Neural crest cell (in vitro differentiated cells): Measurements from ENCODE around the gene ICAM4. TPM values are rescaled to one million over a fixed set of nuclear protein-coding genes. Genes with fewer than 3 reads are reported as not detected.

Experiments
- DNase-seq: peaks from one replicate; pipeline ENCODE4 v3.0.0; 2021; ENCODE audit warnings: low read depth, mixed read lengths, low spot score
- H3K27ac Mint-ChIP-seq: one replicate; pipeline ENCODE4 v1.8.0; 2021; ENCODE audit warnings: mild to moderate bottlenecking, mixed read lengths; ENCODE audit not compliant: unreplicated experiment
- H3K27me3 Mint-ChIP-seq: 2 replicates; pipeline ENCODE4 v1.8.0; 2021; ENCODE audit warnings: low read depth, mild to moderate bottlenecking, mixed read lengths
- H3K36me3 Mint-ChIP-seq: 2 replicates; pipeline ENCODE4 v1.8.0; 2021; ENCODE audit warnings: low read depth, mild to moderate bottlenecking, mixed read lengths
- H3K4me1 Mint-ChIP-seq: 2 replicates; pipeline ENCODE4 v1.8.0; 2021; ENCODE audit warnings: mixed read lengths
- H3K4me3 Mint-ChIP-seq: one replicate; pipeline ENCODE4 v1.8.0; 2021; ENCODE audit warnings: mild to moderate bottlenecking, mixed read lengths
- H3K9me3 Mint-ChIP-seq: 2 replicates; pipeline ENCODE4 v1.8.0; 2021; ENCODE audit warnings: mixed read lengths
- total RNA-seq: library from RNA; stranded (reverse); gene quantifications from 2 replicates; pipeline ENCODE4 v1.2.1, GENCODE V29; 2021
- TF ChIP-seq, protein P1 (sequence below): fragments of 200-600 bp; sonication (generic); conservative IDR thresholded peaks from 2 replicates; pipeline ENCODE4 v1.5.0; 2021; ENCODE audit warnings: antibody characterized with exemption, mild to moderate bottlenecking

Gene ICAM4
- total RNA-seq, 1 donor from 2014 or later: not detected

DNA sequence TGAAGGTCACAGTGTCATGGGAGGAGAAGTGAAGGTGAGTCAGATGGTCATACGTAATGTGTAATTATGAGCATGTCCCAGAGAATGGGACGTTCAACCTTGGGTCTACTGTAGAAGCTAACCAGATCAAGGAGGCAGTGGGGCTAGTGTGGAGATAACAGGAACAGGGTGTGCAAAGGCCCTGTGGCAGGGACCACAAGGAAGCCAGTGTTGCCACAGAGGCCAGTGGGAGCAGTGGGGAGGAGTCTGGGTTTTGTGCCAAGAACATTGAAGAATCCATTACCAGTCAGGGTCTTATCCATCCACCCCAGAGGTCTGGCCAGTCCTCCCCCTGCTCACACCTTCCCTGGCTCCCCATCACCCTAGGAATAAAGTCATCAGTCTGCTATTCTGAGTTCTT lies 31.4 kb upstream of the ICAM4 start:
- Mint-ChIP-seq H3K4me3 (peak overlapping the region; percentile 75), H3K36me3 (peaks cover 10% of the 10 kb centered on the region), H3K27me3 (peaks cover 2% of the 10 kb centered on the region), H3K4me1 (peaks cover 11% of the 10 kb centered on the region), H3K27ac (no peak overlapping the region), H3K9me3 (no peaks in the 10 kb centered on the region)
- TF ChIP-seq, protein P1, sequence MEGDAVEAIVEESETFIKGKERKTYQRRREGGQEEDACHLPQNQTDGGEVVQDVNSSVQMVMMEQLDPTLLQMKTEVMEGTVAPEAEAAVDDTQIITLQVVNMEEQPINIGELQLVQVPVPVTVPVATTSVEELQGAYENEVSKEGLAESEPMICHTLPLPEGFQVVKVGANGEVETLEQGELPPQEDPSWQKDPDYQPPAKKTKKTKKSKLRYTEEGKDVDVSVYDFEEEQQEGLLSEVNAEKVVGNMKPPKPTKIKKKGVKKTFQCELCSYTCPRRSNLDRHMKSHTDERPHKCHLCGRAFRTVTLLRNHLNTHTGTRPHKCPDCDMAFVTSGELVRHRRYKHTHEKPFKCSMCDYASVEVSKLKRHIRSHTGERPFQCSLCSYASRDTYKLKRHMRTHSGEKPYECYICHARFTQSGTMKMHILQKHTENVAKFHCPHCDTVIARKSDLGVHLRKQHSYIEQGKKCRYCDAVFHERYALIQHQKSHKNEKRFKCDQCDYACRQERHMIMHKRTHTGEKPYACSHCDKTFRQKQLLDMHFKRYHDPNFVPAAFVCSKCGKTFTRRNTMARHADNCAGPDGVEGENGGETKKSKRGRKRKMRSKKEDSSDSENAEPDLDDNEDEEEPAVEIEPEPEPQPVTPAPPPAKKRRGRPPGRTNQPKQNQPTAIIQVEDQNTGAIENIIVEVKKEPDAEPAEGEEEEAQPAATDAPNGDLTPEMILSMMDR: no peak
- no peak for DNase-seq

DNA sequence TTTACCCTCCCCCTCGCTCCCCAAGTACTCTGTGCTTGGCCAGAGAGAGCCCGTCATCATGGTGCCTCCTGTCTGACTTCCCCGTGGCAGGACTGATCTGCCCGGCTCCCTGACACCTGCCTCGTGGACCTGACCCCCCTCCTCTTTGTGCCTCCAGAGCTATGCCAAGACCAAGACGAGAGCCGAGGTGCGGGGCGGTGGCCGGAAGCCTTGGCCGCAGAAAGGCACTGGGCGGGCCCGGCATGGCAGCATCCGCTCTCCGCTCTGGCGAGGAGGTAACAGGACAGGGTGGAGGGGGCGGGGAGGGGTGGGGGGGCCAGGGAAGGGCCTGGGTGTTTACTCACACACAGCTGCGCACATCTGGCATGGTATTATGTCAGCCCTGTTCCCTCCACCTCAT lies 30.2 kb upstream of the ICAM4 start:
- TF ChIP-seq, protein P1: no peak
- peaks cover 9% of the 10 kb centered on the region for H3K4me1 Mint-ChIP-seq
- H3K4me3 Mint-ChIP-seq: no peak overlapping the region
- no peaks in the 10 kb centered on the region for H3K9me3 Mint-ChIP-seq
- no peak overlapping the region for H3K27ac Mint-ChIP-seq
- H3K27me3 Mint-ChIP-seq: peaks cover 2% of the 10 kb centered on the region
- no peak for DNase-seq
- peaks cover 10% of the 10 kb centered on the region for H3K36me3 Mint-ChIP-seq

DNA sequence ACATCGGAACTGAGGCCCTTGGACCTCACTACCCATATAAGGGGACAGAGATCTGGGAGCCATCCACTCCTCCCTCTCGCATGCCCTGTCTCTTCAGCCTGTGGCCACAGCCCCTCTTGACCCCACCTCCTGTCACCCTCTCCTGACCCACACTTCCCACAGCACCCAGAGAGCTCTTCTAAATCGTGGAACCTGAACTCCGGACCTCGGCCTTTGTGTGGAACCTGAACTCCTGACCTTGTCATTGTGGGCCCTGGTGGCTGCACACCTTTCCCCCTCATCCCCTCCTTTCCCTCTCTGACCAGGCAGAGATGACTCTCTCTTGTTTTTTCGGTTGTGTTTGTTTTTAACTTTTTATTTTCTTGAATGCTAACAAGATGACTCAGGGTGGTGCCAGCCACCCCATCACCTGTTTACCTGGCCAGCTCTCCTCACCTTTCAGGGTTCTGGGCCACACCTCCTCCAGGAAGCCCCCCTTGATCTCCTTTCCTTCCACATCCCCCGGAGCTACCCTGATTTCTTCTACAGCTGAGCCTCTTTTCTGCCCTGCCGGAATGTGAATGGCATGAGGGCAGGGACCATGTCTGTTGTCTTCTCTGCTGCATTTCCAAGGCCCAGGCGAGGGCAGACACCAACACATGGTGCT lies 29.7 kb upstream of the ICAM4 start:
- no peak overlapping the region for H3K27ac Mint-ChIP-seq
- TF ChIP-seq, protein P1: no peak
- no peaks in the 10 kb centered on the region for H3K9me3 Mint-ChIP-seq
- peaks cover 10% of the 10 kb centered on the region for H3K36me3 Mint-ChIP-seq
- no peak for DNase-seq
- no peaks in the 10 kb centered on the region for H3K27me3 Mint-ChIP-seq
- peaks cover 5% of the 10 kb centered on the region for H3K4me1 Mint-ChIP-seq
- H3K4me3 Mint-ChIP-seq: peak overlapping the region; percentile 19

DNA sequence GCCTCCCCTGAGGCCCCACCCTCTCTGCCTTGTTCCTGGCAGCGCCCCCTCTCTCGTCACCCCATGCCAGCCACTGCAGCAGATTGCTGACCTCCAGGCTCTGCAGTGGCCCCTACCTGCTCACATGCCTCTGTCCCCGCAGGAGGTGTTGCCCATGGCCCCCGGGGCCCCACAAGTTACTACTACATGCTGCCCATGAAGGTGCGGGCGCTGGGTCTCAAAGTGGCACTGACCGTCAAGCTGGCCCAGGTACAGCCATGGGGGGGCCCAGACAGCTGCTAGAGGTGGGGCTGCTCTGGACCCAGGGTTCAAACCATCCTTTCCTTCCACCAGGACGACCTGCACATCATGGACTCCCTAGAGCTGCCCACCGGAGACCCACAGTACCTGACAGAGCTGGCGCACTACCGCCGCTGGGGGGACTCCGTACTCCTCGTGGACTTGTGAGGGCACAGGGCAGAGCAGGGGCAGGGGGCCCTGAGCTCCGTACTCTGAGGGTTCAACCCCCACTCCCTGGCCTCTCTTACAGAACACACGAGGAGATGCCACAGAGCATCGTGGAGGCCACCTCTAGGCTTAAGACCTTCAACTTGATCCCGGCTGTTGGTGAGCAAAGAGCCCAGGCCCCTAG lies 28.6 kb upstream of the ICAM4 start:
- DNase-seq: no peak
- Mint-ChIP-seq H3K36me3 (peaks cover 10% of the 10 kb centered on the region), H3K4me3 (no peak overlapping the region), H3K9me3 (no peaks in the 10 kb centered on the region), H3K4me1 (no peaks in the 10 kb centered on the region), H3K27ac (no peak overlapping the region), H3K27me3 (no peaks in the 10 kb centered on the region)
- TF ChIP-seq, protein P1: no peak

DNA sequence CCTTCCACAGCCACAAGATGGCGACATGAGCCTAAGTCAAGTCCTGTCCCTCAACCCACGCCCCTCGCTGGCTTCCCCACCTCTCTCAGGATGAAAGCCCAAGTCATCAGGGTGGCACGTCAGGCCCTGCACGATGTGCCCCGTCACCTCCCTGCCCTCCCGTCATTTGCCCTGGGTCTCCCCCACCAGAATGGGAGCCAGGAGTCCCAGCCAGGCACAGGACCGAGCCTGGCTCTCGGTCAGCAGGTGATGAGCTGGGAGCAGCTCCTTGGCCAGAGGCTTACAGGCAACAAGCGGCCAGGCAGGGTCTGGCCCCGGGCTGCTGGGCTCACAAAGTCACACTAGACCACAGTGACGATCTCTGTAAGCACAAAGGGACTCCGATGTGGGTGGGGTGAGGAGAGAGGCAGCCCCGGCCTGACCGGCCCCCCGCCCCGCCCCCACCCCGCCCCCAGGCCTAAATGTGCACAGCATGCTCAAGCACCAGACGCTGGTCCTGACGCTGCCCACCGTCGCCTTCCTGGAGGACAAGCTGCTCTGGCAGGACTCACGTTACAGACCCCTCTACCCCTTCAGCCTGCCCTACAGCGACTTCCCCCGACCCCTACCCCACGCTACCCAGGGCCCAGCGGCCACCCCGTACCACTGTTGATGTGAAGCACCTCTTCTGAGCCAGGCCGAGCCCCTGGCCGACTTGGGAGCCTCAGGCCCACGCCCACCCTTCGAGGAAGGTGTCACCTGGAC lies 27.4 kb upstream of the ICAM4 start:
- Mint-ChIP-seq H3K9me3 (no peaks in the 10 kb centered on the region), H3K4me1 (no peaks in the 10 kb centered on the region), H3K36me3 (peaks cover 10% of the 10 kb centered on the region), H3K27ac (no peak overlapping the region), H3K27me3 (no peaks in the 10 kb centered on the region), H3K4me3 (no peak overlapping the region)
- peak; percentile 94 for DNase-seq
- TF ChIP-seq, protein P1: peak; percentile 77
